PFSK-1 (cell line): ENCODE measurements around the gene SLC7A10.

Source experiments
- POLR2AphosphoS5 ChIP-seq: IDR thresholded peaks from 2 replicates; pipeline ENCODE4 v1.6.1; 2012; ENCODE audit warnings: low read depth, mild to moderate bottlenecking, control low read depth, low read length, moderate library complexity
- REST ChIP-seq, 2 experiments: IDR thresholded peaks; 2 replicates each; pipeline versions ENCODE4 v1.6.1 to v1.8.0; 2011 to 2012; ENCODE audit warnings: low read depth in 2 of 2, low read length in 2 of 2, control low read depth in 1 of 2, inconsistent platforms in 1 of 2, mild to moderate bottlenecking in 1 of 2, moderate library complexity in 1 of 2; ENCODE audit not compliant: insufficient read depth in 1 of 2

GRCh38 chr19:33205531-33206260 is 20.0 kb downstream of the SLC7A10 start:
- TF ChIP-seq REST (IDR thresholded peaks at IDR 0.05; ENCODE audit: insufficient read depth in 1 of 2, low read depth in 2 of 2, low read length in 2 of 2) (no peak), POLR2AphosphoS5 (no peak)
